DOHH2 (cell line): ENCODE data around the gene YTHDF1.

Experiments used
- CTCF ChIP-seq: fragments of 200-600 bp; sonication (generic); IDR thresholded peaks from one replicate; pipeline ENCODE4 v1.5.1; 2014; ENCODE audit warnings: antibody characterized with exemption, mild to moderate bottlenecking, low read depth, low read length; ENCODE audit not compliant: poor library complexity, severe bottlenecking
- EZH2phosphoT487 ChIP-seq: fragments of 200-600 bp; sonication (generic); IDR thresholded peaks from 2 replicates; pipeline ENCODE4 v1.6.1; 2017; ENCODE audit warnings: borderline replicate concordance, mild to moderate bottlenecking, antibody characterized with exemption, low read length, moderate library complexity, mixed read lengths

DNA sequence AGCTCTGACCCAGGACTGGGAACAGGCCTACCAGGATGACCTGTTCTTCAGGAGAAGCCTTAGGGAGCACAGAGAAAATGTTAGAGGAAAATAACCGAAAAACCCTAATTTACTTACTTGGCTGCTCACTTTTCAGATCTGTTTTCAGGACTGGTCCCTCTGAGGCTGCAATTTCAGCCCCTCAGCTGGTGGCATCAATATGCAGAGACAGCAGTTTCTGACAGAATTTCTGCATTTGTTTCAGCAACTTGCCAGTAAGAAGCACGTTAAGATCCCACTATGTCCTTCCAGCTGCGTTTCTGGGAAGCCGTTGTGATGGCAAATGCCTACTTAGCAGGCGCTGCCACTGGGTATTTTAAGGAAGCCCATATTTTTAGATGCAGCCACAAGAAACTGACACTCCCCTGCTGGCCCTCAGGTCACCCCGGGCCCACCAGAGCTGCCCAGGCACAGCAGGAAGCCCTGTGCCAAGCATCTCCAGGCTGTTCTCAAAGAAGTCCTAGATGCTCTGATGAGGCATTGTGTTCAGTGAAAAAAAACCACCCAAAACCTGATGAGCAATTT lies 7.5 kb downstream of the YTHDF1 start:
- TF ChIP-seq CTCF = no peak
- TF ChIP-seq EZH2phosphoT487 = no peak
